ENCODE measurements around the gene KCP.

The KCP gene

GRCh38 chr7:128869944-128870285 lies 40.6 kb downstream of the KCP start:
- peak; percentile 12 to 19 for DNase-seq

GRCh38 chr7:128869138-128869943 lies 41.2 kb downstream of the KCP start:
- peak; percentile 25 to 26 for DNase-seq

- no peak for DNase-seq
Observed at GRCh38 chr7:128868624-128869137, 41.8 kb downstream of the KCP start.

- no peak for DNase-seq
Observed at GRCh38 chr7:128867842-128868623, 42.5 kb downstream of the KCP start.

GRCh38 chr7:128867241-128867640 lies 43.3 kb downstream of the KCP start:
- DNase-seq, result no peak

- no peak for DNase-seq
Observed at GRCh38 chr7:128865996-128866877, 44.3 kb downstream of the KCP start.

GRCh38 chr7:128865303-128865702 lies 45.2 kb downstream of the KCP start:
- no peak for DNase-seq

GRCh38 chr7:128863433-128863989 lies 47.0 kb downstream of the KCP start:
- DNase-seq, result peak; percentile 32 to 33

GRCh38 chr7:128862571-128863432 lies 47.7 kb downstream of the KCP start, which contains the start of gene ATP6V1F:
TSS of gene ATP6V1F (plus strand) at chr7:128862856. CDS start at chr7:128862905, 49 bp downstream.
- peak; percentile 98 to 100 for DNase-seq

- no peak for DNase-seq
Observed at GRCh38 chr7:128861957-128862570, 48.4 kb downstream of the KCP start.

GRCh38 chr7:128860158-128861073 lies 50.1 kb downstream of the KCP start:
- DNase-seq, result no peak

GRCh38 chr7:128859232-128860157 lies 51.0 kb downstream of the KCP start:
- DNase-seq, result no peak

GRCh38 chr7:128858380-128859231 lies 51.9 kb downstream of the KCP start:
- no peak for DNase-seq

- no peak for DNase-seq
Observed at GRCh38 chr7:128856001-128856718, 54.3 kb downstream of the KCP start.

- no peak for DNase-seq
Observed at GRCh38 chr7:128855559-128855958, 55.0 kb downstream of the KCP start.

GRCh38 chr7:128854396-128854795 lies 56.1 kb downstream of the KCP start:
- DNase-seq, result no peak

GRCh38 chr7:128853799-128854198 lies 56.7 kb downstream of the KCP start:
- no peak for DNase-seq

Measured in activated CD4-positive, alpha-beta T cell treated with anti-CD3 and anti-CD28 coated beads for 4 hours (primary cell).